H1 (cell line): ENCODE results near the gene MRPL27. TPM values are rescaled to one million over a fixed set of nuclear protein-coding genes. Genes with fewer than 3 reads are reported as not detected.

ENCODE experiments used
- CTCF ChIA-PET: fragments of 300-600 bp; sonication (Branson Sonifier 250); formaldehyde crosslinking; loops from one replicate; lab custom pipeline; 2021; ENCODE audit not compliant: partially characterized antibody; lab: Charles Lee
- POLR2A ChIA-PET: fragments of 300-600 bp; sonication (Branson Sonifier 250); formaldehyde crosslinking; loops from one replicate; lab custom pipeline; 2021; ENCODE audit warnings: inconsistent platforms; ENCODE audit not compliant: partially characterized antibody; lab: Charles Lee
- DNase-seq, 2 experiments: peaks; one replicate each; pipeline versions ENCODE4 v3.0.0 to v3.0.0-alpha.2; 2010 to 2022; ENCODE audit warnings: low spot score in 2 of 2, low read depth in 1 of 2, mixed read lengths in 1 of 2
- FAIRE-seq: peaks from 2 replicates; lab custom pipeline; 2011; peaks lifted over from hg19 to GRCh38; lab: Jason Lieb, UNC
- H2AFZ ChIP-seq: 2 replicates; pipeline ENCODE4 v1.8.1; 2012; ENCODE audit warnings: low read length, inconsistent platforms
- H2AK5ac ChIP-seq: 2 replicates; pipeline ENCODE4 v1.6.1; 2013; ENCODE audit warnings: low read depth, low read length
- H2BK120ac ChIP-seq: replicated peaks from 2 replicates; pipeline ENCODE3; 2013; ENCODE audit warnings: low read depth, low read length, inconsistent platforms
- H2BK12ac ChIP-seq: 2 replicates; pipeline ENCODE4 v1.6.1; 2013; ENCODE audit warnings: low read depth, low read length
- H2BK15ac ChIP-seq: 2 replicates; pipeline ENCODE4 v1.6.1; 2013; ENCODE audit warnings: low read length
- H2BK20ac ChIP-seq: 2 replicates; pipeline ENCODE4 v1.6.1; 2013; ENCODE audit warnings: low read length
- H2BK5ac ChIP-seq: 2 replicates; pipeline ENCODE4 v1.6.1; 2013; ENCODE audit warnings: low read depth, low read length
- H3K14ac ChIP-seq: 2 replicates; pipeline ENCODE4 v1.6.1; 2013; ENCODE audit warnings: inconsistent platforms; ENCODE audit not compliant: insufficient read length
- H3K18ac ChIP-seq: 2 replicates; pipeline ENCODE4 v1.6.1; 2013; ENCODE audit warnings: low read length; ENCODE audit errors: extremely low read depth
- H3K23ac ChIP-seq: 2 replicates; pipeline ENCODE4 v1.6.1; 2013; ENCODE audit warnings: inconsistent platforms; ENCODE audit not compliant: insufficient read length
- H3K23me2 ChIP-seq: 2 replicates; pipeline ENCODE4 v1.6.1; 2013; ENCODE audit warnings: low read depth, low read length
- H3K27ac ChIP-seq: 2 replicates; pipeline ENCODE4 v1.6.1; 2011; ENCODE audit warnings: low read depth, low read length, inconsistent platforms
- H3K27me3 ChIP-seq, 4 experiments: replicated peaks in 1 of 4; 1 replicate in 1 of 4; 2 replicates in 3 of 4; pipeline versions ENCODE4 v1.6.1 to v1.8.1; 2011 to 2013; ENCODE audit warnings: low read length in 3 of 4, mild to moderate bottlenecking in 3 of 4, inconsistent platforms in 2 of 4, mixed read lengths in 2 of 4, moderate library complexity in 1 of 4; ENCODE audit not compliant: control insufficient read depth in 3 of 4, insufficient read depth in 3 of 4; ENCODE audit errors: extremely low read depth in 1 of 4
- H3K36me3 ChIP-seq, 4 experiments: 2 replicates each; pipeline versions ENCODE4 v1.6.1 to v1.8.1; 2011 to 2013; ENCODE audit warnings: mild to moderate bottlenecking in 4 of 4, low read length in 3 of 4, moderate library complexity in 2 of 4, control low read depth in 1 of 4, inconsistent platforms in 1 of 4; ENCODE audit not compliant: insufficient read depth in 4 of 4, control insufficient read depth in 2 of 4
- H3K4ac ChIP-seq: replicated peaks from 2 replicates; pipeline ENCODE3; 2013; ENCODE audit warnings: low read length, low read depth, mixed read lengths, inconsistent platforms; ENCODE audit not compliant: insufficient read length
- H3K4me1 ChIP-seq, 4 experiments: replicated peaks in 1 of 4; 1 replicate in 1 of 4; 2 replicates in 3 of 4; pipeline versions ENCODE4 v1.6.1 to v1.8.1; 2011 to 2013; ENCODE audit warnings: low read length in 3 of 4, inconsistent platforms in 2 of 4, mixed read lengths in 1 of 4; ENCODE audit not compliant: insufficient read depth in 4 of 4, control insufficient read depth in 3 of 4
- H3K4me2 ChIP-seq, 2 experiments: 2 replicates each; pipeline versions ENCODE4 v1.6.1 to v1.8.1; 2011 to 2013; ENCODE audit warnings: low read depth in 2 of 2, low read length in 2 of 2, control low read depth in 1 of 2, inconsistent platforms in 1 of 2, mild to moderate bottlenecking in 1 of 2; ENCODE audit not compliant: insufficient read depth in 1 of 2
- H3K4me3 ChIP-seq, 4 experiments: fragments of 200-600, 300-600 bp in 1 of 4; sonication (generic), shearing (Covaris generic), sonication (Bioruptor Twin) in 1 of 4; 2 replicates each; pipeline versions ENCODE4 v1.5.1 to v1.8.1; 2011 to 2016; ENCODE audit warnings: low read length in 4 of 4, low read depth in 3 of 4, control low read depth in 2 of 4, inconsistent platforms in 2 of 4, mild to moderate bottlenecking in 2 of 4, mixed read lengths in 1 of 4, moderate library complexity in 1 of 4; ENCODE audit not compliant: insufficient read depth in 2 of 4; ENCODE audit errors: extremely low read depth in 1 of 4
- H3K56ac ChIP-seq: replicated peaks from 2 replicates; pipeline ENCODE3; 2013; ENCODE audit warnings: low read depth, mild to moderate bottlenecking, mixed read lengths, low read length, inconsistent platforms; ENCODE audit not compliant: insufficient read length
- H3K79me1 ChIP-seq: 2 replicates; pipeline ENCODE4 v1.6.1; 2013; ENCODE audit warnings: low read depth, low read length, control low read depth
- H3K79me2 ChIP-seq, 2 experiments: 2 replicates each; pipeline versions ENCODE4 v1.6.1 to v1.8.1; 2012 to 2013; ENCODE audit warnings: low read length in 2 of 2, mild to moderate bottlenecking in 2 of 2, inconsistent platforms in 1 of 2; ENCODE audit not compliant: insufficient read depth in 2 of 2, control insufficient read depth in 1 of 2
- H3K9ac ChIP-seq, 4 experiments: replicated peaks in 1 of 4; 1 replicate in 1 of 4; 2 replicates in 3 of 4; pipeline versions ENCODE4 v1.6.1 to v1.8.1; 2011 to 2013; ENCODE audit warnings: low read depth in 3 of 4, low read length in 3 of 4, control low read depth in 2 of 4, mild to moderate bottlenecking in 2 of 4, moderate library complexity in 2 of 4, inconsistent platforms in 1 of 4; ENCODE audit errors: extremely low read depth in 1 of 4
- H3K9me3 ChIP-seq, 2 experiments: 2 replicates each; pipeline versions ENCODE4 v1.6.1 to v1.8.1; 2012 to 2013; ENCODE audit warnings: mild to moderate bottlenecking in 2 of 2, moderate library complexity in 2 of 2, control low read depth in 1 of 2, inconsistent platforms in 1 of 2, low read depth in 1 of 2, low read length in 1 of 2, mixed read lengths in 1 of 2; ENCODE audit not compliant: insufficient read depth in 2 of 2
- H4K20me1 ChIP-seq, 2 experiments: replicated peaks in 1 of 2; 2 replicates each; pipeline versions ENCODE3 to v1.8.1; 2011 to 2013; ENCODE audit warnings: inconsistent platforms in 2 of 2, low read length in 2 of 2, mild to moderate bottlenecking in 1 of 2; ENCODE audit not compliant: insufficient read depth in 2 of 2, control insufficient read depth in 1 of 2
- H4K5ac ChIP-seq: 2 replicates; pipeline ENCODE4 v1.6.1; 2013; ENCODE audit warnings: low read length, low read depth, mixed read lengths, inconsistent platforms; ENCODE audit not compliant: insufficient read length
- H4K8ac ChIP-seq: 2 replicates; pipeline ENCODE4 v1.8.0; 2013; ENCODE audit warnings: mild to moderate bottlenecking, moderate library complexity, low read length, inconsistent platforms; ENCODE audit not compliant: insufficient read depth; ENCODE audit errors: extremely low read depth
- H4K91ac ChIP-seq: replicated peaks from 2 replicates; pipeline ENCODE3; 2013; ENCODE audit warnings: low read length, mixed read lengths, inconsistent platforms; ENCODE audit not compliant: insufficient read length
- RNF2 ChIP-seq: fragments of 200-900, 300-1000 bp; sonication (generic); IDR thresholded peaks from 2 replicates; pipeline ENCODE4 v1.7.1; 2016; ENCODE audit warnings: borderline replicate concordance, low read depth, mild to moderate bottlenecking, antibody characterized with exemption, low read length; ENCODE audit not compliant: poor library complexity, severe bottlenecking; ENCODE audit errors: missing control alignments
- SIN3A ChIP-seq, 2 experiments: IDR thresholded peaks in 1 of 2; conservative IDR thresholded peaks in 1 of 2; 2 replicates each; pipeline ENCODE4 v1.6.1; 2011 to 2012; ENCODE audit warnings: low read length in 2 of 2, improper control_type of control experiment in 1 of 2, low read depth in 1 of 2, mild to moderate bottlenecking in 1 of 2
- TEAD4 ChIP-seq: IDR thresholded peaks from 2 replicates; pipeline ENCODE4 v1.6.1; 2012; ENCODE audit warnings: low read depth, low read length, inconsistent platforms, mixed read lengths
- WGBS, 2 experiments: shearing (Covaris generic) in 1 of 2; methylation state at CpG; one replicate each; pipeline versions ENCODE4 v1.1.6 to v1.1.7; 2013 to 2015; ENCODE audit warnings: low lambda C conversion rate in 2 of 2, mixed read lengths in 2 of 2, inconsistent platforms in 1 of 2, low coverage in 1 of 2, missing lambda C conversion rate in 1 of 2; ENCODE audit not compliant: insufficient replicate concordance in 2 of 2, insufficient coverage in 1 of 2, insufficient read length in 1 of 2; ENCODE audit errors: extremely low coverage in 1 of 2, missing lambda C conversion rate in 1 of 2; 5-methylcytosine and 5-hydroxymethylcytosine counted together
- polyA plus RNA-seq, 7 experiments: library from polyadenylated mRNA; depleted of rRNA in 3 of 7; stranded (reverse) in 5 of 7; unstranded in 2 of 7; fragments of >200 nt in 5 of 7; fragments of 200-250 nt in 2 of 7; gene quantifications; 1 replicate in 5 of 7; 2 replicates in 1 of 7; 4 replicates in 1 of 7; pipeline versions ENCODE4 v1.2.1 to v1.2.3, GENCODE V29; 2011 to 2013; ENCODE audit warnings: missing spikeins in 2 of 7, mixed read lengths in 2 of 7
- total RNA-seq: library from RNA; stranded (reverse); fragmentation: NEBNext Ultra II Directional; extraction: Animal tissue kit (Norgen Biotek cat#: 25700); gene quantifications from 2 replicates; pipeline ENCODE4 v1.2.1, GENCODE V29; 2021

MRPL27 gene
- total and polyA plus RNA-seq, 2 of the 8 experiments (the other 6 are each of a cell fraction or from before 2014, with no cell fraction given), result 75.6 to 135 TPM

DNA sequence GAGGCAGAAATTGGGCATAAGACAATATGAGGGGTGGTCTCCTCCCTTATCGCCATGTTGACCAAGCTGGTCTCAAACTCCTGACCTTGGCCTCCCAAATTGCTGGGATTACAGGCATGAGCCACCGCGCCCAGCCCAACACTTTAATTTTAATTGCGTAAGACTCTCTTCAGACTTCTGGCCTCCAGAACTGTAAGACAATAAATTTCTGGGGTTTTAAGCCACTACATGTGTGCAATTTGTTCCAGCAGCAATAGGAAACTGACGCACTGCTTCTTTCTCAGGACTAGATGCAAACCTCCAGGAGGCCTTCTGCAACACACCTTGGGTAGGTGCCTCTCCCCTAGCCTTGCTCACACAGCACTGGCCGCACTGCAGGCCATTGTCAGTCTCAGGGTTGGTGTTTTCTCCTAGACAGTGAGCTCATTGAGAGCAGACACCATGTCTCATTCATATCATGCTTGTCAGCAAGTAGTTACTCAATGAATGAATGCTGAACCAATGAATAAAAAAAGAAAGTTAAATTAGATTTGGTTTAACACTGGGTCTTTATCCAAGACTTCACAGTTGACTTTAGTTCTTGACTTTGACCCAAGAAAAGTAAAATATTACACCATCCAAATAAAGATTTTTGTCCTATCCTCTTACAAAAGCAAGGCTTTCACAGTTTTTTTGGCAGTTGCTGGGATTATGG lies 47.6 kb upstream of the MRPL27 start:
- Histone ChIP-seq H3K23me2 (peaks cover 2% of the 10 kb centered on the region; the same call in 1 of the 2 replicates), H2BK5ac (no peak overlapping the region), H4K5ac (no peak overlapping the region), H3K36me3 (no peaks in the 10 kb centered on the region), H3K4ac (no peak overlapping the region), H3K4me1 (peaks cover 0 to 5% (median 3%) of the 10 kb centered on the region in 4 experiments; a peak in 4 of 7 replicates), H3K18ac (no peak overlapping the region), H3K27me3 (peaks cover 0 to 2% (median 0%) of the 10 kb centered on the region in 4 experiments; a peak in 3 of 7 replicates), H4K8ac (no peak overlapping the region), H3K14ac (no peak overlapping the region), H3K9me3 (peaks cover 3% of the 10 kb centered on the region in 2 experiments; a peak in 1 of 4 replicates), H2AFZ (no peak overlapping the region), H3K4me3 (no peak overlapping the region), H3K79me1 (no peaks in the 10 kb centered on the region), H2AK5ac (no peak overlapping the region), H3K4me2 (no peak overlapping the region), H3K23ac (no peak overlapping the region), H3K27ac (no peak overlapping the region), H2BK120ac (no peak overlapping the region), H2BK20ac (no peak overlapping the region), H3K56ac (no peak overlapping the region), H4K91ac (no peak overlapping the region), H2BK15ac (no peak overlapping the region), H3K9ac (no peak overlapping the region), H3K79me2 (no peaks in the 10 kb centered on the region), H2BK12ac (no peak overlapping the region), H4K20me1 (no peaks in the 10 kb centered on the region)
- no peak for FAIRE-seq
- 98% methylated on average over 6 of the region's 6 CpGs; no CpG with 5 or more reads in 1 of the 2 experiments for WGBS, 2 experiments
- no peak for DNase-seq
- ChIA-PET POLR2A (no interaction called here), CTCF (interaction anchor here (0.6 to 1.1 kb wide), 2 partner anchors 23 to 95 kb away, joined by 3 to 4 read pairs; no protein-coding TSS in a partner anchor)
- TF ChIP-seq RNF2 (no peak), TEAD4 (no peak), SIN3A (conservative IDR thresholded peaks at IDR 0.05 in 1 of 2, IDR thresholded peaks at IDR 0.05 in 1 of 2; ENCODE audit: low read depth in 1 of 2, low read length in 2 of 2) (no peak)
